Stimulated activated CD4-positive, alpha-beta T cell treated with anti-CD3 and anti-CD28 coated beads, Interleukin-15, amount 100 ng/mL, for 48 hours (primary cell): ENCODE measurements around the gene TTC39A.

Source experiments
- DNase-seq, 2 donors: peaks; one replicate each; pipeline ENCODE4 v3.0.0-alpha.2; 2020; ENCODE audit warnings: low read depth in 2 of 2

TTC39A gene

GRCh38 chr1:51330331-51331201 lies at the start of gene TTC39A:
TSS of gene TTC39A (minus strand) at chr1:51330562. CDS start at chr1:51330477, 85 bp downstream.
- no peak for DNase-seq

GRCh38 chr1:51378871-51379270 lies 48.5 kb upstream of the TTC39A start:
- DNase-seq, result no peak

- DNase-seq, result no peak
Observed at GRCh38 chr1:51373898-51374297, 43.5 kb upstream of the TTC39A start.

- DNase-seq, result no peak
Observed at GRCh38 chr1:51372561-51372960, 42.2 kb upstream of the TTC39A start.

GRCh38 chr1:51369171-51369570 lies 38.8 kb upstream of the TTC39A start:
- DNase-seq, result no peak

- DNase-seq, result no peak
Observed at GRCh38 chr1:51365774-51366173, 35.4 kb upstream of the TTC39A start.

- DNase-seq, result no peak
Observed at GRCh38 chr1:51359879-51360278, 29.5 kb upstream of the TTC39A start.

- DNase-seq, result no peak
Observed at GRCh38 chr1:51355382-51355781, 25.0 kb upstream of the TTC39A start.

GRCh38 chr1:51354416-51354815 lies 24.1 kb upstream of the TTC39A start:
- no peak for DNase-seq

- no peak for DNase-seq
Observed at GRCh38 chr1:51351907-51352306, 21.5 kb upstream of the TTC39A start.

GRCh38 chr1:51349862-51350261 lies 19.5 kb upstream of the TTC39A start:
- no peak for DNase-seq

GRCh38 chr1:51348147-51348527 lies 17.8 kb upstream of the TTC39A start:
- no peak for DNase-seq

- DNase-seq, result no peak
Observed at GRCh38 chr1:51347398-51348146, 17.2 kb upstream of the TTC39A start.

GRCh38 chr1:51346086-51346942 lies 16.0 kb upstream of the TTC39A start:
- DNase-seq, result no peak

GRCh38 chr1:51345300-51345687 lies 14.9 kb upstream of the TTC39A start:
- no peak for DNase-seq

GRCh38 chr1:51344602-51345299 lies 14.4 kb upstream of the TTC39A start:
- no peak for DNase-seq

- DNase-seq, result no peak
Observed at GRCh38 chr1:51344276-51344601, 13.9 kb upstream of the TTC39A start.

GRCh38 chr1:51343624-51344023 lies 13.3 kb upstream of the TTC39A start:
- no peak for DNase-seq

- no peak for DNase-seq
Observed at GRCh38 chr1:51342591-51343206, 12.3 kb upstream of the TTC39A start.

- DNase-seq, result no peak
Observed at GRCh38 chr1:51341876-51342496, 11.6 kb upstream of the TTC39A start.

GRCh38 chr1:51340380-51340779 lies 10.0 kb upstream of the TTC39A start:
- DNase-seq, result no peak
